ENCODE measurements around the gene TEX47. TPM values are rescaled to one million over a fixed set of nuclear protein-coding genes. Genes with fewer than 3 reads are reported as not detected.

The TEX47 gene
- not detected for total RNA-seq

GRCh38 chr7:88795553-88795952 lies at the start of gene TEX47:
TEX47 (minus strand) TSS chr7:88795737; CDS start chr7:88794942, 795 bp downstream.

GRCh38 chr7:88759230-88760135 lies 36.1 kb downstream of the TEX47 start, which contains the start of gene ZNF804B:
ZNF804B (plus strand) TSS chr7:88759700; CDS start chr7:88759977, 277 bp downstream.

Small RNAs within 50 kb of the gene (small RNA-seq; reads per million reads assigned to genes)
- not detected for gene AC002127.1 (ENCODE audit: low replicate concordance)

Other genes with a start within 250 kb of the TEX47 start
- 0.23 TPM for gene ZNF804B, start 36.0 kb downstream of the TEX47 start, total RNA-seq

Measured in metanephros (tissue), 2 donors.